ENCODE data around the gene ZMYND8. TPM values are rescaled to one million over a fixed set of nuclear protein-coding genes. Genes with fewer than 3 reads are reported as not detected.
A peak's percentile ranks its signal among the peaks of the same experiment; 100 is the strongest.

ZMYND8 gene
- total RNA-seq, 4 donors from 2014 or later = 41.6 to 79.4 (median 60.7) TPM

GRCh38 chr20:47273591-47274235 lies 82.8 kb downstream of the ZMYND8 start:
- Histone ChIP-seq H3K36me3 (peaks cover 0 to 13% (median 5%) of the 10 kb centered on the region in 4 donors), H3K9me3 (no peaks in the 10 kb centered on the region), H3K27ac (peak overlapping the region; percentile 77 to 82 (median 80)), H3K4me3 (no peak overlapping the region), H3K4me1 (peaks cover 15 to 36% (median 16%) of the 10 kb centered on the region in 4 donors), H3K27me3 (no peaks in the 10 kb centered on the region)
- intact Hi-C loops (cut with DNase I; ENCODE audit: low total_unique reads) = loop anchor here (2.0 to 10.0 kb wide), 2 partner anchors 111 to 351 kb away; no protein-coding TSS in a partner anchor
- in situ Hi-C loops (cut with MboI; ENCODE audit: low pct_ligation_motif_present in 1 of 4, low pct_unique_long_range_greater_than_20kb in 1 of 4, low sequenced_read_pairs in 3 of 4) = loop anchor here (5.0 to 25.0 kb wide), 4 partner anchors 109 to 351 kb away; no protein-coding TSS in a partner anchor
- WGBS, 2 donors (ENCODE audit: low coverage in 1 of 2) = 81 to 88% methylated on average over 2 of the region's 2 CpGs
- no peak for DNase-seq
- no peak for TF ChIP-seq EP300 (IDR thresholded peaks at IDR 0.05; ENCODE audit: low read depth)
- TF ChIP-seq POLR2A (IDR thresholded peaks at IDR 0.05) = no peak
- no peak for TF ChIP-seq POLR2AphosphoS5 (IDR thresholded peaks at IDR 0.05)
- no peak for TF ChIP-seq CTCF (IDR thresholded peaks at IDR 0.05)

- no peaks in the 10 kb centered on the region for H3K9me3 ChIP-seq
- in situ Hi-C loops (cut with MboI; ENCODE audit: low pct_ligation_motif_present in 1 of 4, low pct_unique_long_range_greater_than_20kb in 1 of 4, low sequenced_read_pairs in 3 of 4) = loop anchor here (5.0 to 25.0 kb wide), 4 partner anchors 109 to 352 kb away; no protein-coding TSS in a partner anchor
- H3K27me3 ChIP-seq = no peaks in the 10 kb centered on the region
- peak overlapping the region; percentile 77 to 82 (median 80) for H3K27ac ChIP-seq
- H3K4me3 ChIP-seq = no peak overlapping the region
- 83 to 93% methylated on average over 5 to 8 of the region's 8 CpGs for WGBS, 2 donors (ENCODE audit: low coverage in 1 of 2)
- H3K4me1 ChIP-seq = peaks cover 15 to 36% (median 16%) of the 10 kb centered on the region in 4 donors
- TF ChIP-seq POLR2A (IDR thresholded peaks at IDR 0.05) (no peak), CTCF (IDR thresholded peaks at IDR 0.05) (peak; percentile 82 to 97 (median 84)), EP300 (IDR thresholded peaks at IDR 0.05; ENCODE audit: low read depth) (no peak), POLR2AphosphoS5 (IDR thresholded peaks at IDR 0.05) (no peak)
- H3K36me3 ChIP-seq = peaks cover 0 to 13% (median 5%) of the 10 kb centered on the region in 4 donors
- intact Hi-C loops (cut with DNase I; ENCODE audit: low total_unique reads) = loop anchor here (2.0 to 10.0 kb wide), 2 partner anchors 112 to 352 kb away; no protein-coding TSS in a partner anchor
- DNase-seq = peak; percentile 31
Measured at GRCh38 chr20:47272893-47273590, 83.5 kb downstream of the ZMYND8 start.

GRCh38 chr20:47271046-47271615 lies 85.4 kb downstream of the ZMYND8 start:
- H3K27ac ChIP-seq = no peak overlapping the region
- H3K4me3 ChIP-seq = no peak overlapping the region
- in situ Hi-C loops (cut with MboI; ENCODE audit: low pct_ligation_motif_present in 1 of 4, low pct_unique_long_range_greater_than_20kb in 1 of 4, low sequenced_read_pairs in 3 of 4) (loop anchor here (5.0 to 25.0 kb wide), 4 partner anchors 111 to 354 kb away; no protein-coding TSS in a partner anchor), intact Hi-C loops (cut with DNase I; ENCODE audit: low total_unique reads) (loop anchor here (10.0 kb wide), 1 partner anchor 354 kb away; no protein-coding TSS in a partner anchor)
- no peak for DNase-seq
- no peaks in the 10 kb centered on the region for H3K27me3 ChIP-seq
- TF ChIP-seq EP300 (IDR thresholded peaks at IDR 0.05; ENCODE audit: low read depth) (no peak), POLR2AphosphoS5 (IDR thresholded peaks at IDR 0.05) (no peak), CTCF (IDR thresholded peaks at IDR 0.05) (no peak), POLR2A (IDR thresholded peaks at IDR 0.05) (no peak)
- H3K4me1 ChIP-seq = peaks cover 10 to 29% (median 16%) of the 10 kb centered on the region in 4 donors
- 92 to 93% methylated on average over 6 to 7 of the region's 7 CpGs for WGBS, 2 donors (ENCODE audit: low coverage in 1 of 2)
- H3K9me3 ChIP-seq = no peaks in the 10 kb centered on the region
- peaks cover 0 to 9% (median 2%) of the 10 kb centered on the region in 4 donors for H3K36me3 ChIP-seq
